Activated naive CD4-positive, alpha-beta T cell treated with Interleukin-2 at 50 U/mL for 16 hours (primary cell): ENCODE data around the gene MGAT5B.

Experiments
- DNase-seq: peaks from one replicate; pipeline ENCODE4 v3.0.0-alpha.2; 2020

MGAT5B gene

GRCh38 chr17:76932402-76933333 lies 64.5 kb downstream of the MGAT5B start:
- no peak for DNase-seq

GRCh38 chr17:76934561-76935320 lies 66.5 kb downstream of the MGAT5B start:
- DNase-seq: no peak

GRCh38 chr17:76935331-76935730 lies 67.1 kb downstream of the MGAT5B start:
- DNase-seq: no peak

GRCh38 chr17:76937238-76937637 lies 69.0 kb downstream of the MGAT5B start:
- no peak for DNase-seq

GRCh38 chr17:76938009-76938408 lies 69.8 kb downstream of the MGAT5B start:
- DNase-seq: no peak

GRCh38 chr17:76940295-76940694 lies 72.1 kb downstream of the MGAT5B start:
- DNase-seq: no peak

- no peak for DNase-seq
Observed at GRCh38 chr17:76940738-76941350, 72.6 kb downstream of the MGAT5B start.

- DNase-seq: no peak
Observed at GRCh38 chr17:76943202-76943601, 75.0 kb downstream of the MGAT5B start.

- no peak for DNase-seq
Observed at GRCh38 chr17:76943781-76944213, 75.6 kb downstream of the MGAT5B start.

- DNase-seq: no peak
Observed at GRCh38 chr17:76944477-76944876, 76.3 kb downstream of the MGAT5B start.

GRCh38 chr17:76946111-76946771 lies 78.0 kb downstream of the MGAT5B start:
- DNase-seq: no peak

- DNase-seq: no peak
Observed at GRCh38 chr17:76946772-76947135, 78.5 kb downstream of the MGAT5B start.

GRCh38 chr17:76947309-76947708 lies 79.1 kb downstream of the MGAT5B start:
- no peak for DNase-seq

- DNase-seq: no peak
Observed at GRCh38 chr17:76947771-76948170, 79.6 kb downstream of the MGAT5B start.

GRCh38 chr17:76948301-76948700 lies 80.1 kb downstream of the MGAT5B start:
- DNase-seq: no peak

GRCh38 chr17:76948726-76949342 lies 80.6 kb downstream of the MGAT5B start:
- no peak for DNase-seq

GRCh38 chr17:76949913-76950695 lies 81.9 kb downstream of the MGAT5B start:
- DNase-seq: no peak

- DNase-seq: no peak
Observed at GRCh38 chr17:76951375-76951905, 83.2 kb downstream of the MGAT5B start.

GRCh38 chr17:76952402-76952801 lies 84.2 kb downstream of the MGAT5B start:
- no peak for DNase-seq

GRCh38 chr17:76953066-76953465 lies 84.9 kb downstream of the MGAT5B start:
- no peak for DNase-seq

GRCh38 chr17:76953946-76954345 lies 85.7 kb downstream of the MGAT5B start:
- DNase-seq: no peak
